ENCODE data around the gene KSR1. TPM values are rescaled to one million over a fixed set of nuclear protein-coding genes. Genes with fewer than 3 reads are reported as not detected.

Gene KSR1
- total RNA-seq, 1 donor from 2014 or later, result 60.6 TPM

DNA sequence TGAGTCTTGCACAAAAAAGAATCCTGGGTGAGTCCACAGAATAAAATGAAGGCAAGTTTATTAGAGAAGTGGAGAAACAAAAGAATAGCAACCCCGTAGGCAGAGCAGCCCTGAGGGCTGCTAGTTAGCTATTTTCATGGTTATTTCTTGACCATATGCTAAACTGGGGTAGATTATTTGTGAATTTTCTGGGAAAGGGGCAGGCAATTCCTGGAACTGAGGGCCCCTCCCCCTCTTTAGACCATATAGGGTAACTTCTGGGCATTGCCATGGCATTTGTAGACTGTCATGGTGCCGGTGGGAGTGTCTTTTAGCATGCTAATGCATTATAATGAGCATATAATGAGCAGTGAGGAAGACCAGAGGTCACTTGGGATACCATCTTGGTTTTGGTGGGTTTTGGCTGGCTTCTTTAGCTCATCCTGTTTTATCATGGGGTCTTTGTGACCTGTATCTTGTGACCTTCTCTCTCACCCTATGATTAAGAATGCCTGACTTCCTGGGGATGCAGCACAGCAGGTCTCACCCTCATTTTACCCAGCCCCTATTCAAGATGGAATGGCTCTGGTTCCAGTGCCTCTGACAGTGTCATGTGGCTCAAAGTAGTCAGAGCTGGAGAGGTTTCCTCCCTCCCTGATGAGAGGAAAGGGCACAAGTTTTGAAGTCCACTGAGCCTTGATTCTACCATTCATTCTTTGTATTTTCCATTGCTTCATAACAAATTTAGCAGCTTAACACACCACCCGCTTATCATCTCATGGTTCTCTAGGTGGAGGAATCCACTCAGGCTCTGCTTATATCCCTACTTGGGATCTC, 119.1 kb downstream of the KSR1 start:
- Mint-ChIP-seq H3K27ac (ENCODE audit: unreplicated experiment) (peak overlapping the region; percentile 9), H3K4me3 (ENCODE audit: unreplicated experiment) (no peak overlapping the region), H3K4me1 (ENCODE audit: low read depth) (peaks cover 90% of the 10 kb centered on the region), H3K27me3 (ENCODE audit: low read depth) (no peaks in the 10 kb centered on the region), H3K36me3 (ENCODE audit: low read depth) (peaks cover 1% of the 10 kb centered on the region), H3K9me3 (ENCODE audit: low read depth) (no peaks in the 10 kb centered on the region)
- no peak for TF ChIP-seq CTCF (IDR thresholded peaks at IDR 0.05)
- DNase-seq (ENCODE audit: low spot score), result no peak

DNA sequence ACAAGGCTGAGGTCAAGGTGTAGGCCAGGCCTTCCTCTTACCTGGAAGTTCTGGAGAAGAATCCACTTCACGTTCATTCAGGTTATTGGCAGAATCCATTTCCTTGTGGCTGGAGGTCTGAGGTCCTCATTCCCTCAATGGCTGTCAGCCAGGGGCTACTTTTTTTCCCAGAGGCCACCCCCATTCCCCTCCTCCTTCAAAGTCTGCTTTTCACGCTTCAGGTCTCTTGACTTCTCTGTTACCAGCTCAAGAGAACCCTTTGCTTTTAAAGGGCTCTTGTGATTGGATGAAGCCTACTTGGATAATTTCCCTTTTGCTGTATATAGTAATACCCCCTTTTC, 119.6 kb downstream of the KSR1 start:
- Mint-ChIP-seq H3K4me1 (ENCODE audit: low read depth) (peaks cover 86% of the 10 kb centered on the region), H3K4me3 (ENCODE audit: unreplicated experiment) (no peak overlapping the region), H3K27me3 (ENCODE audit: low read depth) (no peaks in the 10 kb centered on the region), H3K9me3 (ENCODE audit: low read depth) (no peaks in the 10 kb centered on the region), H3K36me3 (ENCODE audit: low read depth) (peaks cover 2% of the 10 kb centered on the region), H3K27ac (ENCODE audit: unreplicated experiment) (peak overlapping the region; percentile 9)
- TF ChIP-seq CTCF (IDR thresholded peaks at IDR 0.05), result no peak
- DNase-seq (ENCODE audit: low spot score), result no peak

DNA sequence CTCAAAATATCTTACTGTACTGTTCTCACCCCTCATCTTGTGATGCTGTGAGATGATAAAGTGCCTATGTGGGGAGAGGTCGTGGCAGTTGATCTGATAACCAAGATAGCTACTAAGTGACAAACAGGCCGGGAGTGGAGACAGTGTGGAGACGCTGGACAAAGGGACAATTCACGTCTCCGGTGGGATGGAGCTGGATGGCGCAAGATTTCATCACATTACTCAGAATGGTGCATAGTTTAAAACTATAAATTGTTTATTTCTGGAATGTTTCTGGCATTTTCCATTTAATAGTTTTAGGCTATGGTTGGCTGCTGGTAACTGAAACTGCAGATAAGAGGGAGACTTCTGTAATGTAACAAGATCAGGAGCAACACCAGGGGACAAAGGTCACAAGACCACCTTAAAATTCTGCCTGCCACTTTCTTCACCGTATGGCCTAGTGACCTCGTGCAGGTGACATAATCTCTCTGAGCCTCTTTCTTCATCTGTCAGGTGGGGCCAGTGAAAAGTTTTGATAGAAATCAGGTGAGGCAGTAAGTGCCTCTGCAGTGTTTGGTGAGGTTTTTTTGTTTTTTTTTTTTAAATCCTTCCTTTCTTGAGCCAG, 120.3 kb downstream of the KSR1 start:
- peaks cover 84% of the 10 kb centered on the region for H3K4me1 Mint-ChIP-seq (ENCODE audit: low read depth)
- no peaks in the 10 kb centered on the region for H3K27me3 Mint-ChIP-seq (ENCODE audit: low read depth)
- H3K27ac Mint-ChIP-seq (ENCODE audit: unreplicated experiment), result peak overlapping the region; percentile 94
- no peaks in the 10 kb centered on the region for H3K9me3 Mint-ChIP-seq (ENCODE audit: low read depth)
- no peak overlapping the region for H3K4me3 Mint-ChIP-seq (ENCODE audit: unreplicated experiment)
- DNase-seq (ENCODE audit: low spot score), result no peak
- H3K36me3 Mint-ChIP-seq (ENCODE audit: low read depth), result peaks cover 1% of the 10 kb centered on the region
- no peak for TF ChIP-seq CTCF (IDR thresholded peaks at IDR 0.05)

DNA sequence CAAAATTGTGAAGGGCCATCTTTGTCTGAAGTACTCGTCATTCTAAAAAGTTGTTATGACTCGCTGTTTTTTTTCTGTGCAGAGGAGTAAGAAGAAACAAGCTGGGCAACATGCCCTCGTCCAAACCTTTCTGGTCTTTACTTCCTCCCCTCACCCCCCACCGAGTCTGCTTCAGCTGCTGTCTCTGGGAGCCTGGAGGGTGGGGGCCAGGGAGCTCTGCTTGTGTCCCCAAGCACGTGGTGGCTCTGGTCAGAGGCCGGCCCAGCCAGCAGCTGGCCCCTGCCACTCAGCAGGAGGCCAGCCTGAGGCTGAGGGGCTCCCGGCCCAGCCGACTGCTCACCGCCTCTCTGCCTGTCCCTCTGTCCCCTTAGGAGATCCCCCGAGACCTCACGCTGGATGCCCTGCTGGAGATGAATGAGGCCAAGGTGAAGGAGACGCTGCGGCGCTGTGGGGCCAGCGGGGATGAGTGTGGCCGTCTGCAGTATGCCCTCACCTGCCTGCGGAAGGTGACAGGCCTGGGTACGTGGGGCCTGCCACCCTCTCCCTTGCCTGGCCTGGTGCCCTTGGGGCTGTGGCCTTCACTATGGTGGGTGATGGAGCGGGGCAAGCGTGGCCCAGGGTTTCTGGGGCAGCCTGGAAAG, 121.0 kb downstream of the KSR1 start:
- no peaks in the 10 kb centered on the region for H3K27me3 Mint-ChIP-seq (ENCODE audit: low read depth)
- H3K9me3 Mint-ChIP-seq (ENCODE audit: low read depth), result no peaks in the 10 kb centered on the region
- peaks cover 1% of the 10 kb centered on the region for H3K36me3 Mint-ChIP-seq (ENCODE audit: low read depth)
- peaks cover 81% of the 10 kb centered on the region for H3K4me1 Mint-ChIP-seq (ENCODE audit: low read depth)
- peak; percentile 87 for DNase-seq (ENCODE audit: low spot score)
- no peak for TF ChIP-seq CTCF (IDR thresholded peaks at IDR 0.05)
- no peak overlapping the region for H3K4me3 Mint-ChIP-seq (ENCODE audit: unreplicated experiment)
- peak overlapping the region; percentile 94 for H3K27ac Mint-ChIP-seq (ENCODE audit: unreplicated experiment)

- Mint-ChIP-seq H3K4me1 (ENCODE audit: low read depth) (peaks cover 75% of the 10 kb centered on the region), H3K36me3 (ENCODE audit: low read depth) (peaks cover 4% of the 10 kb centered on the region), H3K9me3 (ENCODE audit: low read depth) (no peaks in the 10 kb centered on the region), H3K27me3 (ENCODE audit: low read depth) (no peaks in the 10 kb centered on the region), H3K4me3 (ENCODE audit: unreplicated experiment) (no peak overlapping the region), H3K27ac (ENCODE audit: unreplicated experiment) (peak overlapping the region; percentile 94)
- no peak for TF ChIP-seq CTCF (IDR thresholded peaks at IDR 0.05)
- DNase-seq (ENCODE audit: low spot score), result peak; percentile 17
Measured at GRCh38 chr17:27577884-27578717, 121.9 kb downstream of the KSR1 start.
